GM19395 (cell line): Measurements from ENCODE around the gene DCAF15.
"Not testable (repeated sequence)": the region's sequence is repeated elsewhere in the genome, so short reads cannot be mapped to it uniquely, and the experiment has no call there.

Source experiments
- ATAC-seq: cut with Tn5 transposase; IDR thresholded peaks from one replicate; pipeline ENCODE4 v1.9.1; 2021; ENCODE audit warnings: mild to moderate bottlenecking, moderate library complexity; ENCODE audit not compliant: unreplicated experiment

DCAF15 gene

GRCh38 chr19:13952154-13952930 lies at the start of gene DCAF15:
DCAF15 (plus strand) TSS chr19:13952509; CDS start chr19:13952513, 4 bp downstream.
- ATAC-seq: peak; percentile 97

- no peak for ATAC-seq
Observed at GRCh38 chr19:13902993-13903555, 49.2 kb upstream of the DCAF15 start.

- peak; percentile 80 for ATAC-seq
Observed at GRCh38 chr19:13905634-13906520, 46.4 kb upstream of the DCAF15 start, which contains the start of the genes BRME1 and CC2D1A. BRME1 (minus strand) TSS chr19:13906117; CDS start chr19:13904892, 1,225 bp downstream. CC2D1A (plus strand) TSS chr19:13906201; CDS start chr19:13906442, 241 bp downstream.

- ATAC-seq: no peak
Observed at GRCh38 chr19:13906521-13906904, 45.8 kb upstream of the DCAF15 start.

- ATAC-seq: no peak
Observed at GRCh38 chr19:13906910-13907309, 45.4 kb upstream of the DCAF15 start.

GRCh38 chr19:13908674-13909073 lies 43.6 kb upstream of the DCAF15 start:
- ATAC-seq: no peak

GRCh38 chr19:13909430-13909829 lies 42.9 kb upstream of the DCAF15 start:
- no peak for ATAC-seq

GRCh38 chr19:13913352-13913751 lies 39.0 kb upstream of the DCAF15 start:
- ATAC-seq: no peak

GRCh38 chr19:13914777-13915176 lies 37.5 kb upstream of the DCAF15 start:
- ATAC-seq: no peak

GRCh38 chr19:13917888-13918406 lies 34.4 kb upstream of the DCAF15 start:
- no peak for ATAC-seq

GRCh38 chr19:13918726-13919411 lies 33.4 kb upstream of the DCAF15 start:
- ATAC-seq: no peak

GRCh38 chr19:13920524-13920923 lies 31.8 kb upstream of the DCAF15 start:
- ATAC-seq: no peak

- no peak for ATAC-seq
Observed at GRCh38 chr19:13920940-13921747, 31.2 kb upstream of the DCAF15 start.

- not testable (repeated sequence) for ATAC-seq
Observed at GRCh38 chr19:13922118-13922517, 30.2 kb upstream of the DCAF15 start.

- ATAC-seq: no peak
Observed at GRCh38 chr19:13923194-13923987, 28.9 kb upstream of the DCAF15 start.

- no peak for ATAC-seq
Observed at GRCh38 chr19:13926010-13926409, 26.3 kb upstream of the DCAF15 start.

- no peak for ATAC-seq
Observed at GRCh38 chr19:13926715-13927114, 25.6 kb upstream of the DCAF15 start.

- ATAC-seq: no peak
Observed at GRCh38 chr19:13929340-13929739, 23.0 kb upstream of the DCAF15 start.

GRCh38 chr19:13929956-13930355 lies 22.4 kb upstream of the DCAF15 start:
- no peak for ATAC-seq
